HG03095 (cell line): Measurements from ENCODE around the gene SCARB1.

Source experiments
- ATAC-seq: cut with Tn5 transposase; IDR thresholded peaks from one replicate; pipeline ENCODE4 v1.9.1; 2021; ENCODE audit warnings: moderate library complexity; ENCODE audit not compliant: unreplicated experiment

SCARB1 gene

DNA sequence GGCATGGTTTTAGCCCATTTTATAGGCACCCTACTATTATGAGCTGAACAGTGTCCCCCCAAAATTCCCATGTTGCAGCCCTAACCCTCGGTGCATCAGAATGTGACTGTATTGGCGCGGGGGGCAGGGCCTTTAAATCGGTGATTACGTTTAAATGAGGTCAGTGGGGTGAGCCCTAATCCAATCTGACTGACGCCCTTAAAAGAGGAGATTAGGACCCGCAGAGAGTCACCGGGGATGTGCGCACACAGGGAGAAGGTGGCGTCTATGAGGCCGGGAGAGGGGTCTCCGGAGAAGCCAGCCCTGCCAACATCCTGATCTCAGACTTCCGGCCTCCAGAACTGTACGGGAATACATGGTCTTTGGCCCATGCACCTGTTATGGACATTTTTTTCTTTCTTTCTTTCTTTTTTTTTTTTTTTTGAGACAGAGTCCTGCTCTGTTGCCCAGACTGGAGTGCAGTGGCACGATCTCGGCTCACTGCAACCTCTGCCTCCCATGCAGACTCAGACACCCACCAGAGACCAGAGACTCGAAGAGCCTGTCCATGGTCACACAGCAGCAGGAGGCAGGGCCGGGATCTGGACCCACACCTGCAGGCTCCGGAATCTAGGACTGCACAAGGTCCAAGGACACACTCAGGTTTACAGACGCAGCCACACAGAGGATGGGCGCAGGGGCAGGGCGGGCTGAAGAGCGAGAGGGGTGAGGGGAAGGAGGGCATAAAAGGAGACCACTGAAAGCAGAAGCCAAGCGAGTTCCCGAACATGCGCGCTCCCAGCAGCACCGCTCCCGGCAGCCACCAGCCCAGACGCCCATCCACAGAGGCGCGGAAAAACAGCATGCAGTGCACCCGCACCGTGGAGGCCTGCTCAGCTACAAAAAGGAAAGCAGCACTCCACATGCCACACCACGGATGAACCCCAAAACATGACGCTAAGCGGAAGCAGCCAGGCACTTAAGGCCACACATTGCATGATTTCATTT, 19.0 kb downstream of the SCARB1 start:
- ATAC-seq: no peak

DNA sequence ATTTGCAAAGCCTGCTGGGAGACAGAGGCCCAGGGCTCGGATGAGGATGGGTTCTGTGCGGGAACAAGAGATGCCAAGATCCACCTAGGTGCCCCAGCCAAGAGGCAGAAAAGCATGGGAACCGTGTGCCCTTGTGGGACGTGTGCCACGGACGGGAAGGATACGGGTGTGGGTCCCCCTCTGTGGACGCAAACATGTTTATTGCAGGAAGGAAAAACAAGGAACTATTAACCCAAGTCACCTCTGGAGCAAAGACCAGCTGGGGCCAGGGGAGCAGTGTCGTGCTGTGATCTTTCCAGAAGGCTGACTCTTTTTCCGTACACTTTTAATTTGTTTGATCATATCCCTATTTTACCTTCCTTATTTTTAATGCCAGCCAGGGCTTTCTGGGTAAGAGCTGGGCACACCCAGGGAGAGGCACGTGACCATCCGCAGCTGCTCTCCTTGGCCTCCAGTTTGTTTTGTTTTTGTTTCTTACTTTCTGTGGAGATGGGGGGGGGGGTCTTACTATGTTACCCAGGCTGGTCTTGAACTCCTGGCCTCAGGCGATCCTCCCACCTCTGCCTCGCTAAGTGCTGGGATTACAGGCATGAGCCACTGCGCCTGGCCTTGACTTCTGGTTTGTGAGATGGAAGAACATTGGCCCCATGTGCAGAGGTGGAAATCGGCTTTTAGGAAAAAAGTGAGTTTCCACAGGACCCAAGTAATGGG, 20.7 kb downstream of the SCARB1 start:
- no peak for ATAC-seq

DNA sequence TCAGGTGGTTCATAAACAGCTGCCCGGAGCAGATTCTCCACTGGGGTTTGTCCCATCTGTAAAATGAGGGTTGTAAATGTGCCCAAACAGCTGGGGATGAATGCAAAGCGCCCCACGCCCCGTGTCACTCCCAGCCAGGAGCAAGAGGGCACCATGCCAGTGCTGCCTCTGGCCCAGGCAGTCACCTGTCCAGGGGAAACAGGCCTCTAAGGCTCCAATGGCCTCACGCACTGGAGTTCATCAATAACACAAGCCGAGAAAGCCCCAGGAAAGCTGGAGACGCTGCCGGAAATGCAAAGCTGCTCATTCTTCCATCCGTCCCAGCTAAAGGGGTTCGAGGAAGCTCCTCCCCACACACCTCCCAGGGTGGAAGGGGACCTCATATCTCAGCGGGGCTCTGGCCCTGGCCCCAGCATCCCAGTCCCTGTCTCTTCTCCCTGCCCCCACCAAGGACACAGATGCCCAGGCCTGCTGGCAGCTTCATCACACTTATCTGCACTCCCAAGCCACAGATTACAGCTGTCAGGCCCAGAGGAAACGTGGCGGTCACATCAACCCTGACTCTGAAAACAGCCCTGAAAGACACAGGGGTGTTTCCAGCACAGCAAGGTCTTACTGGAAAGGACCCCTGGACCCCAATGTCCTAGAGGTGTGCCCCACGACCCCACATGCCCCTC, 21.5 kb downstream of the SCARB1 start:
- ATAC-seq: no peak

DNA sequence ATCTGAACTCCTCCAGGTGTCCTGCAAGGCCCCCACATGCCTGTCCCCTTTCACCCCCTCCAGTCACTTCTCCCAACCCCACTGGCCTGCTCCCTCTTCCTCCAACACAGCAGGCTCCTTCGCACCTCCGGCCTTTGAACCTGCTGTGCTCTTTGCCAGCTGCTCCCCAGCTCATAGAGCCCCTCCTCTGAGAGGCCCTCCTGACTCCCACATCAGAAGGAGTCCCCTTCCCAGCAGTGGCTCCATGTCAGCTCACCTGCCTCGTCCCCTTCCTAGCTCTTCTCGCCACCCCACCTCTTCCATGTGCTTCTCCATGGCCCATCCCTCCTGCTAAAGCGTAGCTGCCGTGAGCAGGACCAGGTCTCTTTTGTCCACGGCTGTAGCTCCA, 22.1 kb downstream of the SCARB1 start:
- ATAC-seq: no peak

DNA sequence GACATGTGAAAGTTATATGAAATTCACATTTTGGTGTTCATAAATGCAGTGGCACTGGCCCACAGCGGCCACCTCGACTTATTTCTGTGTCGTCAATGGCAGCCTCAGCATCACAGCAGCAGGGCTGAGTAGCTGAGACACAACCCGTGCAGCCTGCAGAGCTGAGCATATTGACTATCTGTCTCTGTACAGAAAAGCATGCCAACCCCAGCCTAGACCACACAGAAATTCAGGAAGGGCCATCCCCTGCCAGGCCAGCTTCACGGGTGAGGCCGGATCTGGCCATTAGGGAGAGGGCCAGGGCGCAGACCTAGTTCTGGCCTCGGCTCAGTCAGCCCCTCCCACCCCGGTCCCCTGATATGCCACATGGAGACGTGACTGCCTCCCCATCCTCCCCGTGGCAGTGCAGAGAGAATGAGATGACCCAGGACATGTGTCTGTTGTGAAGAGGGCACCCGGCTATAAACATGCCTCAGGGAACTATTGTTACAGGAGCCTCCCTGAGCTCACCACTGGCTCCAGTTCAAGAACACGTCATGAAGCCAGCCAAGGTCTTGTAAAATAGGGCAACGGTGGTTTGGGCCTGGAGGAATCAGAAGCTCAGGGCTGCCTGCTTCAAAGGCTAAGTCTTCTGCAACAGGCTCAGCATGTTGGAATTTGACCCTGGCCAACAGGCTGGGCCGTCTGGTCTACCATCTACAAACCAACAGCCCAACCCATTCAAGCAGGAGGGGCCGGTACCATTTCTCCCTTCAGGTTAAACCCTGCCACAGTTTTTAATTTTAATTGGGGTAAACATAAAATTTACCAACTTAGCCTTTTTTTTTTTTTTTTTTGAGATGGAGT, 25.5 kb downstream of the SCARB1 start:
- no peak for ATAC-seq

DNA sequence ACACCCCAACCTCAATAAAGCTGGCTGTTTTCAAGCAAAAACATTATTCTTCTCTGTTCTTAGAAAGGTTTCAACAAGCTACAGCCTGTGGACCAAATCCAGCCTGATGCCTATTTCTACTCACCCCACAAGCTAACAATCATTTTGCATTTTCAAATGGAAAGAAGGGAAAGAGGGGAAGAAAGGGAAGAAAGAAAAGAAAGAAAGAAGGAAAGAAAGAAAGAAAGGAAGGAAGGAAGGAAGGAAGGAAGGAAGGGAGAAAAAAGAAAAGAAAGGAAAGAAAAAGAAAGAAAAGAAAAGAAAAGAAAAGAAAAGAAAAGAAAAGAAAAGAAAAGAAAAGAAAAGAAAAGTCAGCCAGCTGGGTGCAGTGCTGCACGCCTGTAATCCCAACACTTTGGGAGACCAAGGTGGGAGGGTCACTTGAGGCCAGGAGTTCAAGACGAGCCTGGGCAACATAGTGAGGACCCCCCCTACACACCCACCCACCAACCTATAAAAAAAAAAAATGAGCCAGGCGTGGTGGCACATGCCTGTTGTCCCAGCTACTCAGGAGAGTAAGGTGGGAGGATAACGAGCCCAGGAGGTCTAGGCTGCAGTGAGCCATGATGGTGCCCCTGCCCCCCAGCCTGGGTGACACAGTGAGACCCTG, 26.3 kb downstream of the SCARB1 start:
- no peak for ATAC-seq

DNA sequence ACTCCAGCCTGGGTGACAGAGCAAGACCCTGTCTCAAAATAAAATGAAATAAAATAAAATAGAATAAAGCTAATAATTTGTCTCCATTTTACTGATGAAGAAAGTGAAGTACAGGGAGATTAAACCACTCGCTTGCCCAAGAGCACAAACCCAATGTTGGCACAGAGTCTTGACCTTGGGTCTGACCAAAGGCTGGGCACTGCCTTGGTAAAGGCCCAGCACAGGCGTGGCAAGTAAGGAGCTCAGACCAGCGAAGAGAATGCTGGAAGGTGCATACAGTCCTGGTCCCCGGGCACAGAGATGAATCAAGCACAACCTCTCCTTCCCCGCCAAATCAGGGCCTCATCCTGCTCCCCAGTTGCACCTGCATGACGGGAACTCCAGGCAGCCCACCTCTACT, 26.9 kb downstream of the SCARB1 start:
- ATAC-seq: no peak

DNA sequence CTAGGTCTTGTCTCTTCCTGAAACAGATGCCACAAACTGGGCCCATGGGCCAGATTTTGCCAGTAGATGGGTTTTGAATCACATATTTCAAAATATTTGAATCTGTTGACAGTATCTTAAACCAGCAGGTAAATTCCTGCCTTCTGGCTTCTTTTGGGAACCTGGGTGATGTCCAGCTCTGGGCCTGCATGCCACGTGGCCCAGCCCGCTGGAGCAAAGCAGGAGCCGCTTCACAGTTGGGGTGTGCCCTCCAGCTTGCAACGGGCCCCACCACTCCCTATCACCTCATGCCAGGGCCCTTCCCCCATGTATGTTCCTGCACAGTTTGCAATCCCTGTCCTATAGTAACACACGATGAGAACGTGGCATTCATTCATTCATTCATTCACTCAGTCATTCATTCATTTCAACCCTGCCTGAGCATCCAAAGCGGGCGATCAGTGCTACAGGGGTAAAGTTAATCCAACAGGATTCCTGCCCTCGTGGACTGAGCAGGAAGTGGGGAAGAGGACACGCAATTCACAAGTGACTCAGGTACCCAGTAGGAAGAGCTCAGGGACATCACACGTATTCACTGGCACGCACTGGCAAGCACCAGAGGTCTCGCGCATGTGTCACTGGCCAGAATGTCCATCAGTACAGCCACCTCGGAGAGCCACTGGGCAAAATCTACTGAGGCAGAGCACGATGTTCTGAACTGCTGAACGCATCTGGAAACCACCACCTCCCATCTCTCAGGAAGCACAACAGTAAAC, 27.8 kb downstream of the SCARB1 start:
- no peak for ATAC-seq

DNA sequence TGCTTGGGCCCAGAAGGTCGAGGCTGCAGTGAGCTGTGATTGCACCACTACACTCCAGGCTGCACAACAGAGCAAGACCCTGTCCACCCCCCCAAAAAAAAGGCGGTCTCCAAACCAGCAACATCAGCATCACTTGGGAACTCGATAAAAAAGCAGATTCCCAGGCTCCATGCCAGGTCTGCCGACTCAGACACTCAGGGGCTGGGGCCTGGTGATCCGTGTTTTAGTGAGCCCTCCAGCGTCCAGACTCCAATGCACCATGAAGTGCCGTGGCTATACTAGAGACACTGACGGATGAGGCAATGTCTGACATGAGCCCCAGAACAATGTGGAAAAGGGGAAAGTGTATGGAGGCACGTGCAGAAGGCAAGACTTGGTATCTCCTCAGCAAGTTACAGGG, 28.8 kb downstream of the SCARB1 start:
- ATAC-seq: no peak

DNA sequence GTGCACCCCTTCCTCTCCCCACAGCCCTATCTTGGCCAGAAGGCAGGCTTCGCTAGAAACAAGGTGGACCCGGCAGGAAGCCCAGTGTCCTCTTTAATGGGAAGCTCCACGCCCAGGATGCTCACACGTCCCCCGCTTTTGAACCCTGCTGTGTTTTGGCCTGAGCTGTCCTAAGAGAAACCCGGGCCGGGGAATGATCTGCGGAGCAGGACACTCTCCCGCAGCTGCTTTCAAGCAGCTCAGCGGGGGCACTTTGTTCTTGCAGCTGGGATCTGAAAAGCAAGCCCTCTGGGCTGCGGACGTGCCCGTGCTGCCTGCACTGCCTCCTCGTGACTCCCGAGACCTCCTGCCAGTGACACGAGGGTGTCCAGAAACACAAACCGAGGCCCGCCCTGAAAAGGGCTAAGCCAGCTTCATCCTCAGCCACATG, 30.0 kb downstream of the SCARB1 start:
- no peak for ATAC-seq

DNA sequence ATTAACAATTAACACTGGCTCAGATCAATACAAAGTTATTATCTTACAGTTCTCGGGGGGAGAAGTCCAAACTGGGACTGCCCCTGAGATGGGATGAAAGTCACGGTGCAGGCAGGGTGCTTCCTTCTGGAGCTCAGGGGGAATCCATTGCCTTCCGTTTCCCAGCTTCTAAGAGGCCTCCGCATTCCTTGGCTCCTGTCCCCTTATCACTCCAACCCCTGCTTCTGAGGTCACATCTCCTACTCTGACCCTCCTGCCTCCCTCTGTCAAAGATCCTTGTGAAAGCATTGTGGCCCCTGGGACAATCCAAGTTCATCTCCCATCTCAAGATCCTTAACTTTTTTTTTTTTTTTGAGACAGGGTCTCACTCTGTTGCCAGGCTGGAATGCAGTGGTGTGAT, 30.8 kb downstream of the SCARB1 start:
- no peak for ATAC-seq

DNA sequence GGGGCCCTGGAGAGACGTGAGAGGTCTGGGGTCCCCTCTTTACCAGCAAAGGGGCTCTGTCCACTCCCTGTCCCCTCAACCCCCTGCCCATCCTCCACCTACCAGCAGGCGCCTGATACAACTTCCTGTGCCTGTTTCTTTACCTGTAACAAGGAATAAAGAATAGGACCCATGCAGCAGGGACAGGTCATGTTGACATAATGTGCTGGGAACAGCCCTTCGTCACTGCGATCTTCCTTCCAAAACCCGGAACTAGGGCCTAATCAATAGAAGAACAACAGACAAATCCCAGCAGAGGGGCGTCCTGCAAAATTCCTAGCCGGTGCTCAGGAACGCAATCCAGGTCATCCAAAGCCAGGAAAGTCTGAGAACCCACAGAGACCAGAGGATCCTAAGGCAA, 32.1 kb downstream of the SCARB1 start:
- no peak for ATAC-seq

DNA sequence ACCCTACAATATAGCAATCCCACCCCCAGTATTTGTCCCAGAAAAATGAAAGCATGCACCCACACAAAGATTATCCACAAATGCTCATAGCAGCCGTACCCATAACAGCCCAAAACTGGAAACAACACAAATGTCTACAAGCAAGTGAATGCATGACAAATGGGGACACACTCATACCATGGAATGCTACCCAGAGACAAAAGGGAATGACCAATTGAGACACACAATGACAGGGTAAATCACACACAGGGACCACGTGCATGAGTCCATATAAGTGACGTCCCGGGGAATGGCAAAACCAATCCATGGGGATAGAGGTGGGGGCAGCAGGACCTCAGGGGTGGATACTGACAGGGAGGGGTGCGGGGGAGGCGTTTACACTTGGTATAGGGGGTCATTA, 33.4 kb downstream of the SCARB1 start:
- no peak for ATAC-seq

DNA sequence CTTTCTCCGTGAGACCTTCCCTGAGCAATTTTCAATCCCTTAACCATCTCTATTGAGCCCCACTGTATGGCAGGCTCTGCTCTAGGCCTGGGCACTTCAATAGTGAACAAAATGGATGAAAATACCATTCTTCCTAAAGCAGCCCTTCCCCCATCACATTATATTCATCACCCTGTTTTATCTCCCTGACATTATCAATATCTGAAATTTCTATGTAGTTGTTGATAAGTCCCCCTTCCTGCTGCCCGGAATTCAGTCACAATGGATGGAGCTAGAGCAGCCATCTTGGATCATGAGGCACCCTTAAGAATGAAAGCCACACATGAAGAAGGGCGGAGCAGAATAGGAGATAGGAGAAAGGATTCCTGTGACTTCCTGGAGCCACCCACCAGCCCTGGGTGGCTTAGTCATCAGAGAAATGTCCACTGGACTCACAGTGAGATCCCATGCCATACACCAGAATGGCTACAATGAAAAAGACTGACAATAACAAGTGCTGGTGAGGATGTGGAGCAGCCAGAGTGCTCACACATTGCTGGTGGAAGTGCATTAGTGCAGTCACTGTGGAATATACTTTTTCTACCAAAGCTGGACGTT, 33.9 kb downstream of the SCARB1 start:
- ATAC-seq: no peak

DNA sequence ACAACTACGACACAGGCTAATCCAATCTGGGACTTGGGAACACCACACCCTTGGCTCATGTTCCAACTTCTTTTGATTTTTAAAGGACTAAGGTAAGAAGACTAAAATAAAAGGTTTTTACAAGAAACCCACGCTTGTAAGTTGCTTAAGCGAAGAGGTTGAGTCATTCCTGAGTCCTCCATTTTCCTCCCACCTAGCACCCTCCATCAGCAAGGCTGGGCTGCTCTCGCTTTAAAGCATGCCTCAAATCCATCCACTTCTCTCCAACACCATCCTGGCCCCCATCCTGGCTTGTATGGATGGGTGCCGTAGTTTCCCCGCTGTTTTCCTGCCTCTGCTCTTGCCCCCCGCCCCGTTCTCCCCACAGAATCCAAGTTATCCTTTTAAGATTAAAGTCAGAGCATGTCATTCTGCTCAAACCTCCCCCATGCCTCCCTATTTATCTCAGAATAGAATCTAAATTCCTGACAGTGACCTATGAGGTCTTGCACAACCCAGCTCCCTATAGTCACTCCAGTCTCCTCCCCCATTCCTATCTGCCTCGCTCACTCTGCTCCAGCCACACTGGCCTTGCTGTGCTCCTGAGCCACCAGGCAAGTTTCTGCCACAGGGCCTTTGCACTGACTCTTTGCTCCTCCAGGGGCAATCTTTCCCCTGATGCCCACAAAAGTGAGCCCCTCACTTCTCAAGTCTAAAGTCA, 34.5 kb downstream of the SCARB1 start:
- no peak for ATAC-seq

DNA sequence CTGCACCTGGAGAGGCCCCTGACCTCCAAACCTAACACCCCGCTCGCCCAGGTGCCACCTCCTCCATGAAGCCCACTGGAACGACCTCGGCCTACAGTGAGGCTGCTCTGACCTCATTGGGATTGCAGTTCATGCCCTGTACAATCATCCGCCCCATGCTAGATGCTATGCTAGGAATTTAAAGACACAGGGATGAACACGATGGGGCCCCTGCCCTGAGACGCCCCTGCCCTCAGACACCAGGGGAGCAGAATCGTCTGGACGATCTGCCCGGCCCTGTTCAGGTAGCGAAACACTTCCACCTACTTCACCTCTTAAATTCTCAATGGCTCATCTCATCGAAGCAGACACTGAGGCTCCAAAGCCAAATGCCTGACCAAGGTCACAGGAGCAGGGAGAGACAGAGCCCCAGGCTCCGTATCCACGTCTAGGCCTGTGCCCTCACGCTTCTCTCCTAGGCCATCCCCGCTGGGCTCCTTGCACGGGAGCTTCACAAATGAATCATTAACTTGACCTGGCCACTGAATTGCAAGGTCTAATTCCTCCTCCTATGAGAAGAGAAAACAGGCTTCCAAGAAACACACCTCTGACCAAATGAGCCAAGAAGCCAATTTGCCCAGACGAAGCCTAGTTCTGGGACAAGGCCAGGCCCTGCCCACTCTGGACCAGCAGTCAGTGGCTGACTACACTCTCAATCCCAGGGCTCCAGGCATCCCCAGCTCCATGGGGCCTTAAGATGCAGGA, 35.2 kb downstream of the SCARB1 start:
- ATAC-seq: no peak

DNA sequence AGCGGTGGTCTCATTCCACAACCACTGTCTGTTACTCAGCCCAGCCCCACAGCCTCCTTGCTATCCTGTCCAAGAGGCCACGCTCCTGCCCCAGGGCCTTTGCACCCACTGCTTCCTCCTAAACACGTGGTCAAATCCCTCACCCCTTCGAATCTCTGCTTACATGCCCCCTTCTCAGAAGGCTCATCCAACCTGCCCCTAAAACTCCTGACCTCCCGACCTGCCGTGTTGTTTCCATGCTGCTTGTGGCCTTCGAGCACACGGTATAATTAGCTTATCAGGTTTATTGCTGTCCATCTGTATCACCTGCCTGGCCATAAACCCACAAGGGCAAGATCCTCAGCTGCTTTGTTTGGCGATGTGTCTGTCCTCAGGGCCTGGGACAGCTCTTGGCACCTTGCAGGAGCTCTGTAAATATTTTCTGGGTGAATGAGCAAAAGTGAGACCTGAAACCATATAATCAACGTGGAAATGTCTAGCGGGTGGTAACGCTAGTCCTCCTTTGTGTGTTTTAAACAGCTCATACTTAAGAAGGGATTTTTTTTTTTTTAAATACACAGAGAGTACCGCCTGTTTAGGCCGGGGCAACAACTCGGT, 36.0 kb downstream of the SCARB1 start:
- ATAC-seq: no peak
